ENCODE results near the gene STX5. TPM values are rescaled to one million over a fixed set of nuclear protein-coding genes. Genes with fewer than 3 reads are reported as not detected.

The STX5 gene
- total RNA-seq (2014; rRNA removed; shearing (Covaris generic)): 33.8 and 38.8 TPM in 2 replicates

GRCh38 chr11:62831520-62832335 is at the start of gene STX5:
STX5 (minus strand) TSS chr11:62832051; CDS start chr11:62831243, 808 bp downstream.

DNA sequence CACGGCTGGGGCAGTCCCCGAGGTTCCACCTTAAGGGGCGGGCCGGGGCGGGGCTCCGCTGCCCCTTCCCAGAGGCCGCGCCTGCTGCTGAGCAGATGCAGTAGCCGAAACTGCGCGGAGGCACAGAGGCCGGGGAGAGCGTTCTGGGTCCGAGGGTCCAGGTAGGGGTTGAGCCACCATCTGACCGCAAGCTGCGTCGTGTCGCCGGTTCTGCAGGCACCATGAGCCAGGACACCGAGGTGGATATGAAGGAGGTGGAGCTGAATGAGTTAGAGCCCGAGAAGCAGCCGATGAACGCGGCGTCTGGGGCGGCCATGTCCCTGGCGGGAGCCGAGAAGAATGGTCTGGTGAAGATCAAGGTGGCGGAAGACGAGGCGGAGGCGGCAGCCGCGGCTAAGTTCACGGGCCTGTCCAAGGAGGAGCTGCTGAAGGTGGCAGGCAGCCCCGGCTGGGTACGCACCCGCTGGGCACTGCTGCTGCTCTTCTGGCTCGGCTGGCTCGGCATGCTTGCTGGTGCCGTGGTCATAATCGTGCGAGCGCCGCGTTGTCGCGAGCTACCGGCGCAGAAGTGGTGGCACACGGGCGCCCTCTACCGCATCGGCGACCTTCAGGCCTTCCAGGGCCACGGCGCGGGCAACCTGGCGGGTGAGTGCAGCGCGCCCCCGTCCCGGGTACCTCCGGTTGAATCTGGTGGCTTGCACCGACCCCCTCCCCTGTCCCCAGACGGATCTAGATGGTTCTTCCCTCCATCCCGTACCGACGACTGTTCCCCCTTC is 49.1 kb upstream of the STX5 start, which contains the start of gene SLC3A2:
TSS of gene SLC3A2 (plus strand) at position 94 of the 776 bp plus-strand sequence. CDS start at position 222, 128 bp downstream.

DNA sequence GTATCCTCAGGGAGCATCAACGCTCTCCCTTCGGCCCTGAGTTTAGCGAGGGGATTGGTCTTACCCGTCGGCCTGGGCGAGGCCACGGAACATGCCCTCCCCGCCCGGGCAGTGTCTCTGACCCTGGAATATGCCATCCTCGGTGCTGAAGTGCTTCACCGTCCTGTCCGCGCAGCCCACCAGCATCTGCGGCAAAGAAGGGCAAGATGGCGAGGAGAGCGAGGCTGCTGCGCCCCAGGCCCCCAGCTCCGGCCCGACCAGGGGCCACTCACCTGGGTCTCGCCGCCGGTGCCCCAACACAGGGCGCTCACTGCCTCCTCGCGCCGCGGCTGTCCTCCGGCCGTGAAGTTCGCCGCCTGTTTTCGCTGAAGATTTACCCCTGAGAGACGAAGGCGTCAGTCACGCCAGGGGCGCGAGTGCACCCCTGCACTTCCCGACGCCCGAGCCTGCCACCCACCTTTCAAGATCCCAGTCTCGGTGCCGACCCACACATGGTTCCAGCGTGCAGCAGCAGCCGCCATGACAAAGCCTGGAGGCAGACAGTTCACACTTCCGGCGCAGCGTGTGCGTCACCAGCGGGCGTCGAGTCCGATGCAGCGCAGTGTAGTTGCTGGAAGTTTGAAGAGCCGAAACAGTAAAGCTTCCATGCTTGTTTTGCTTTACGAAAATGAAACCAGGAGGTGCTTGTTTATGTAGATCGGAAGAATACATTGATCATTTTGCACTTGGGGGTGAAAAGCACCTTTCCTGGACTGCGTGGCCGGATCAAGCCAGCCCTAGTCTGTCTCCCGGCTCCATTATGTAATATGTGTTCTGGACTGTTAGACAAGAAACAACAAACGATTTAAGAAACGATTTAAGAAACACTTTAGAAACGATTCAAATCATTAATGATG is 7.4 kb upstream of the STX5 start, which contains the start of gene WDR74:
TSS of gene WDR74 (minus strand) at position 541 of the 896 bp plus-strand sequence. CDS start at position 521, 20 bp downstream.

GRCh38 chr11:62832336-62833234 is 734 bp upstream of the STX5 start, which contains the start of gene TEX54:
TEX54 (minus strand) TSS chr11:62832841.

GRCh38 chr11:62805076-62805892 is 26.6 kb downstream of the STX5 start, which contains the start of gene NXF1:
NXF1 (minus strand) TSS chr11:62805440; CDS start chr11:62805356, 84 bp downstream.

DNA sequence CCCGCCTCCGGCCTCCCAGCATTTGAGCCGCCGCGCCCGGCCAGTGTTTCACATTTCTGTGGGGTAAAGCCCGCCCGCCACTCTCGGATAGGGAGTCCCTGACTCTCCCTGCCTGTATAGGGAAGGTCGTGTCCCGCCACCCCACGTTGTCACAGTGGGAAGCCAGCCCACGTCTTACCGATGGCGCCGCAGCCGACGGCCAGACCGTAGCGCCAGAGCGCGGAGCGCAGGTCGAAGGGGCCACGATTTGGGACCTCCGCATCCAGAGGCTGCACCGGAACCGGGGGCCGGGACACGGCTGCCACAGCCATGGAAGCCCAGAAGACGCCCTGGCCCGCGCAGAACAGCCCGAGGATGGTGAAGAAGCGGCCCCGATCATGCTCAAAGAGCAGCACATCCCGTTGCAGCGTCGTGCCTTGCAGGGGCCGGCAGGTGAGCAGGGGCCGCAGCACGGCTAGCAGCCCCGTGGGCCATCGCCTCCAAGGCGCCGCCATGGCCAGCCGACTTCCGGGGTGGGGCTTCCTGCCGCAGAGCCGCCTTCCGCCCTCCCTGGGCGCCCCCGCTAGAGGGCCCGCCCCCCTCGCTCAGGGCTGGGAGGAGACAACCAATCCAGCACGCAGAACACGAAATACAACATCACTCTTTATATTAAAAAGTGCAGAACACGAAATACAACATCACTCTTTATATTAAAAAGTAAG is 40.2 kb downstream of the STX5 start, which contains the start of gene TMEM223:
TSS of gene TMEM223 (minus strand) at position 506 of the 701 bp plus-strand sequence. CDS start at position 494, 12 bp downstream.

GRCh38 chr11:62787005-62787759 is 44.7 kb downstream of the STX5 start, which contains the start of gene TMEM179B:
TMEM179B (plus strand) TSS chr11:62787402; CDS start chr11:62787432, 30 bp downstream.

GRCh38 chr11:62771144-62772021 is 60.5 kb downstream of the STX5 start, which contains the start of gene TAF6L:
TAF6L (plus strand) TSS chr11:62771396; CDS start chr11:62775784, 4,388 bp downstream.

Small RNAs within 50 kb of the gene (small RNA-seq; reads per million reads assigned to genes)
- gene MIR6514 (not detected), gene RF00099 (not detected), gene RNU6-118P (not detected), gene SNORD22 (not detected), gene SNORD26 (not detected), gene SNORD27 (not detected), gene SNORD28 (not detected), gene SNORD30 (38.8 reads per million, percentile 94 among the genes with 10 or more reads in this experiment)

Other genes starting within 250 kb of the STX5 start
- 18.9 and 28.1 TPM in 2 replicates for gene TUT1, start 240.5 kb downstream of the STX5 start, total RNA-seq (2014; rRNA removed; shearing (Covaris generic))
- 153 and 165 TPM in 2 replicates for gene MTA2, start 230.2 kb downstream of the STX5 start, total RNA-seq (2014; rRNA removed; shearing (Covaris generic))
- gene EML3, start 219.3 kb downstream of the STX5 start, total RNA-seq (2014; rRNA removed; shearing (Covaris generic)): 41.0 and 43.7 TPM in 2 replicates
- gene ROM1, start 218.8 kb downstream of the STX5 start, total RNA-seq (2014; rRNA removed; shearing (Covaris generic)): 8.4 and 13.0 TPM in 2 replicates
- 84.1 and 103 TPM in 2 replicates for gene B3GAT3, start 210.1 kb downstream of the STX5 start, total RNA-seq (2014; rRNA removed; shearing (Covaris generic))
- 234 and 237 TPM in 2 replicates for gene GANAB, start 185.4 kb downstream of the STX5 start, total RNA-seq (2014; rRNA removed; shearing (Covaris generic))
- 21.1 and 24.6 TPM in 2 replicates for gene INTS5, start 178.7 kb downstream of the STX5 start, total RNA-seq (2014; rRNA removed; shearing (Covaris generic))
- gene C11orf98, start 166.8 kb downstream of the STX5 start, total RNA-seq (2014; rRNA removed; shearing (Covaris generic)): 258 and 334 TPM in 2 replicates
- gene CSKMT, start 166.7 kb downstream of the STX5 start, total RNA-seq (2014; rRNA removed; shearing (Covaris generic)): 19.2 and 33.6 TPM in 2 replicates
- 27.7 and 35.5 TPM in 2 replicates for gene UQCC3, start 160.4 kb downstream of the STX5 start, total RNA-seq (2014; rRNA removed; shearing (Covaris generic))
- 9.0 and 13.3 TPM in 2 replicates for gene LBHD1, start 159.8 kb downstream of the STX5 start, total RNA-seq (2014; rRNA removed; shearing (Covaris generic))
- gene UBXN1, start 153.0 kb downstream of the STX5 start, total RNA-seq (2014; rRNA removed; shearing (Covaris generic)): 306 and 324 TPM in 2 replicates
- 0.21 and 0.23 TPM in 2 replicates for gene LRRN4CL, start 142.5 kb downstream of the STX5 start, total RNA-seq (2014; rRNA removed; shearing (Covaris generic))
- 87.7 and 115 TPM in 2 replicates for gene BSCL2, start 124.6 kb downstream of the STX5 start, total RNA-seq (2014; rRNA removed; shearing (Covaris generic))
- gene GNG3, start 124.4 kb downstream of the STX5 start, total RNA-seq (2014; rRNA removed; shearing (Covaris generic)): not detected in 2 replicates
- gene HNRNPUL2, start 104.6 kb downstream of the STX5 start, total RNA-seq (2014; rRNA removed; shearing (Covaris generic)): 13.6 and 14.1 TPM in 2 replicates
- gene TTC9C, start 103.6 kb downstream of the STX5 start, total RNA-seq (2014; rRNA removed; shearing (Covaris generic)): 37.5 and 48.1 TPM in 2 replicates
- 5.0 and 6.7 TPM in 2 replicates for gene ZBTB3, start 77.9 kb downstream of the STX5 start, total RNA-seq (2014; rRNA removed; shearing (Covaris generic))
- gene POLR2G, start 70.5 kb downstream of the STX5 start, total RNA-seq (2014; rRNA removed; shearing (Covaris generic)): 143 and 148 TPM in 2 replicates
- 33.0 and 39.5 TPM in 2 replicates for gene TAF6L, start 60.7 kb downstream of the STX5 start, total RNA-seq (2014; rRNA removed; shearing (Covaris generic))
- 61.4 and 91.5 TPM in 2 replicates for gene TMEM179B, start 44.6 kb downstream of the STX5 start, total RNA-seq (2014; rRNA removed; shearing (Covaris generic))
- 47.6 and 57.5 TPM in 2 replicates for gene TMEM223, start 40.0 kb downstream of the STX5 start, total RNA-seq (2014; rRNA removed; shearing (Covaris generic))
- gene NXF1, start 26.6 kb downstream of the STX5 start, total RNA-seq (2014; rRNA removed; shearing (Covaris generic)): 35.6 and 42.9 TPM in 2 replicates
- gene TEX54, start 790 bp upstream of the STX5 start, total RNA-seq (2014; rRNA removed; shearing (Covaris generic)): 1.5 TPM in 1 of 2 replicates, not detected in the other
- gene WDR74, start 7.5 kb upstream of the STX5 start, total RNA-seq (2014; rRNA removed; shearing (Covaris generic)): 204 and 215 TPM in 2 replicates
- 739 and 838 TPM in 2 replicates for gene SLC3A2, start 48.8 kb upstream of the STX5 start, total RNA-seq (2014; rRNA removed; shearing (Covaris generic))
- gene CHRM1, start 89.3 kb upstream of the STX5 start, total RNA-seq (2014; rRNA removed; shearing (Covaris generic)): 0.30 and 0.56 TPM in 2 replicates
- gene SLC22A6, start 152.9 kb upstream of the STX5 start, total RNA-seq (2014; rRNA removed; shearing (Covaris generic)): not detected in 2 replicates
- not detected in 2 replicates for gene SLC22A8, start 183.8 kb upstream of the STX5 start, total RNA-seq (2014; rRNA removed; shearing (Covaris generic))